SK-N-SH (cell line): ENCODE data around the gene IRF2. TPM values are rescaled to one million over a fixed set of nuclear protein-coding genes. Genes with fewer than 3 reads are reported as not detected.

Experiments used
- CTCF ChIA-PET: fragments of 300-600, 350-600 bp; formaldehyde crosslinking; extraction: SDS; loops from one replicate; lab custom pipeline; 2021; lab: Yijun Ruan, JAX
- POLR2A ChIA-PET: fragments of 350-600 bp; sonication (Branson Sonifier 250); formaldehyde crosslinking; extraction: SDS; loops from one replicate; lab custom pipeline; 2020; ENCODE audit warnings: antibody characterized with exemption, inconsistent platforms; lab: Yijun Ruan, JAX
- DNase-seq: peaks from one replicate; pipeline ENCODE4 v3.0.0; 2012
- H2AFZ ChIP-seq: fragments of 200-600 bp; sonication (generic); 2 replicates; pipeline ENCODE4 v1.8.1; 2016; ENCODE audit warnings: antibody characterized with exemption, mild to moderate bottlenecking, low read depth
- H3F3A ChIP-seq: fragments of 200-600 bp; sonication (generic); replicated peaks from 2 replicates; pipeline ENCODE3; 2016; ENCODE audit warnings: antibody characterized with exemption, mild to moderate bottlenecking; ENCODE audit not compliant: insufficient read depth
- H3K27ac ChIP-seq, 2 experiments: fragments of 200-500 bp in 1 of 2; fragments of 200-600 bp in 1 of 2; sonication (Bioruptor generic) in 1 of 2; sonication (generic), shearing (Covaris generic) in 1 of 2; 2 replicates each; pipeline versions ENCODE4 v1.5.1 to v1.6.1; 2014 to 2016; ENCODE audit warnings: low read depth in 2 of 2, inconsistent platforms in 1 of 2, low read length in 1 of 2, mild to moderate bottlenecking in 1 of 2, mixed read lengths in 1 of 2
- H3K27me3 ChIP-seq: fragments of 200-600 bp; sonication (generic), shearing (Covaris generic); 2 replicates; pipeline ENCODE4 v1.6.1; 2016; ENCODE audit warnings: mixed run types; ENCODE audit not compliant: insufficient read depth
- H3K36me3 ChIP-seq, 2 experiments: fragments of 200-500 bp in 1 of 2; fragments of 200-600 bp in 1 of 2; sonication (Bioruptor generic) in 1 of 2; sonication (generic) in 1 of 2; replicated peaks in 1 of 2; 2 replicates each; pipeline versions ENCODE3 to v1.5.1; 2014 to 2016; ENCODE audit warnings: low read length in 1 of 2, mild to moderate bottlenecking in 1 of 2; ENCODE audit not compliant: insufficient read depth in 2 of 2, control insufficient read depth in 1 of 2
- H3K4me1 ChIP-seq, 2 experiments: fragments of 200-500 bp in 1 of 2; fragments of 200-600 bp in 1 of 2; sonication (Bioruptor generic) in 1 of 2; sonication (generic), shearing (Covaris generic) in 1 of 2; 2 replicates each; pipeline versions ENCODE4 v1.5.1 to v1.6.1; 2014 to 2016; ENCODE audit warnings: low read depth in 1 of 2, low read length in 1 of 2, mixed run types in 1 of 2; ENCODE audit not compliant: insufficient read depth in 2 of 2, control insufficient read depth in 1 of 2
- H3K4me2 ChIP-seq: fragments of 200-600 bp; sonication (generic), shearing (Covaris generic); 2 replicates; pipeline ENCODE4 v1.6.1; 2017; ENCODE audit warnings: mixed run types
- H3K4me3 ChIP-seq, 2 experiments: fragments of 200-500 bp in 1 of 2; fragments of 200-600 bp in 1 of 2; sonication (Bioruptor generic) in 1 of 2; sonication (generic), shearing (Covaris generic) in 1 of 2; 2 replicates each; pipeline versions ENCODE4 v1.5.1 to v1.8.1; 2014 to 2016; ENCODE audit warnings: low read depth in 2 of 2, inconsistent platforms in 1 of 2, low read length in 1 of 2, mild to moderate bottlenecking in 1 of 2, mixed read lengths in 1 of 2, moderate library complexity in 1 of 2
- H3K79me2 ChIP-seq: fragments of 200-600 bp; sonication (generic); 2 replicates; pipeline ENCODE4 v1.8.1; 2017; ENCODE audit warnings: mild to moderate bottlenecking; ENCODE audit not compliant: insufficient read depth
- H3K9ac ChIP-seq: fragments of 200-600 bp; sonication (generic); 2 replicates; pipeline ENCODE4 v1.6.1; 2017; ENCODE audit warnings: mixed run types
- H3K9me2 ChIP-seq: fragments of 200-600 bp; sonication (generic); 2 replicates; pipeline ENCODE4 v1.6.1; 2017; ENCODE audit warnings: mixed run types
- H3K9me3 ChIP-seq: fragments of 200-600 bp; sonication (generic); 2 replicates; pipeline ENCODE4 v1.6.1; 2017; ENCODE audit warnings: mixed run types, mild to moderate bottlenecking, moderate library complexity
- H4K20me1 ChIP-seq: fragments of 200-600 bp; sonication (generic); 2 replicates; pipeline ENCODE4 v1.6.1; 2017; ENCODE audit warnings: mild to moderate bottlenecking, mixed run types; ENCODE audit not compliant: insufficient read depth
- ELF1 ChIP-seq: IDR thresholded peaks from 2 replicates; pipeline ENCODE4 v1.4.0; 2012
- FOSL2 ChIP-seq: IDR thresholded peaks from 2 replicates; pipeline ENCODE4 v1.4.0; 2012; ENCODE audit warnings: low read depth, mild to moderate bottlenecking, moderate library complexity, borderline replicate concordance
- FOXJ3 ChIP-seq: sonication (generic); formaldehyde crosslinking; IDR thresholded peaks from 2 replicates; pipeline ENCODE4 v1.5.1; 2020; ENCODE audit warnings: mild to moderate bottlenecking, missing genetic modification reagents
- FOXM1 ChIP-seq: IDR thresholded peaks from 2 replicates; pipeline ENCODE4 v1.4.0; 2012; ENCODE audit warnings: low read depth, mild to moderate bottlenecking
- GATA2 ChIP-seq: sonication (generic); formaldehyde crosslinking; IDR thresholded peaks from 2 replicates; pipeline ENCODE4 v1.5.0; 2020; ENCODE audit warnings: mild to moderate bottlenecking, missing genetic modification reagents
- MAX ChIP-seq: IDR thresholded peaks from 2 replicates; pipeline ENCODE4 v1.4.0; 2012; ENCODE audit warnings: low read depth
- MEF2A ChIP-seq: IDR thresholded peaks from 2 replicates; pipeline ENCODE4 v1.4.0; 2012; ENCODE audit warnings: low read depth, borderline replicate concordance
- MXI1 ChIP-seq: IDR thresholded peaks from 2 replicates; pipeline ENCODE4 v1.6.1; 2012; ENCODE audit warnings: mild to moderate bottlenecking, low read depth, low read length, improper control_type of control experiment
- NFIC ChIP-seq: IDR thresholded peaks from 2 replicates; pipeline ENCODE4 v1.4.0; 2012; ENCODE audit warnings: borderline replicate concordance
- NRF1 ChIP-seq: IDR thresholded peaks from 2 replicates; pipeline ENCODE4 v1.6.1; 2012; ENCODE audit warnings: low read depth, mild to moderate bottlenecking, low read length
- RAD21 ChIP-seq: IDR thresholded peaks from 2 replicates; pipeline ENCODE4 v1.6.1; 2012; ENCODE audit warnings: mild to moderate bottlenecking, low read length
- RCOR1 ChIP-seq: fragments of 150-350 bp; IDR thresholded peaks from 2 replicates; pipeline ENCODE4 v1.6.1; 2017; ENCODE audit warnings: antibody characterized with exemption, low read length
- REST ChIP-seq: IDR thresholded peaks from 2 replicates; pipeline ENCODE4 v1.6.1; 2012; ENCODE audit warnings: mild to moderate bottlenecking, low read depth, low read length, moderate library complexity
- RFX5 ChIP-seq: IDR thresholded peaks from 2 replicates; pipeline ENCODE4 v1.6.1; 2012; ENCODE audit warnings: mild to moderate bottlenecking, improper control_type of control experiment, low read length
- SMC3 ChIP-seq: IDR thresholded peaks from 2 replicates; pipeline ENCODE4 v1.6.1; 2012; ENCODE audit warnings: low read depth, low read length, improper control_type of control experiment
- USF2 ChIP-seq: fragments of 150-350 bp; IDR thresholded peaks from 2 replicates; pipeline ENCODE4 v1.6.1; 2017; ENCODE audit warnings: antibody characterized with exemption, low read length, low read depth, borderline replicate concordance
- YY1 ChIP-seq: IDR thresholded peaks from 2 replicates; pipeline ENCODE4 v1.4.0; 2012; ENCODE audit warnings: low read depth, mild to moderate bottlenecking
- WGBS: methylation state at CpG from one replicate; pipeline ENCODE4 v1.1.6; 2017; ENCODE audit warnings: low lambda C conversion rate; 5-methylcytosine and 5-hydroxymethylcytosine counted together
- polyA plus RNA-seq, 3 experiments: library from polyadenylated mRNA; depleted of rRNA; stranded (reverse); fragments of >200 nt; gene quantifications; 2 replicates each; pipeline ENCODE4 v1.2.3, GENCODE V29; 2012

IRF2 gene
- polyA plus RNA-seq, 1 of the 3 experiments (the other 2 are of a cell fraction) = 23.3 TPM

- peaks cover 86% of the 10 kb centered on the region for H3K79me2 ChIP-seq
- no peak overlapping the region for H3K4me2 ChIP-seq
- WGBS = 100% methylated on average over 2 of the region's 2 CpGs
- H2AFZ ChIP-seq = no peak overlapping the region
- ChIA-PET CTCF (interaction anchor here (1.5 kb wide), 1 partner anchor 199 kb away, joined by 7 read pairs; no protein-coding TSS in a partner anchor), POLR2A (interaction anchor here (0.6 kb wide), 1 partner anchor 84 kb away, joined by 4 read pairs; no protein-coding TSS in a partner anchor)
- H3K9me3 ChIP-seq = no peaks in the 10 kb centered on the region
- H4K20me1 ChIP-seq = peaks cover 5% of the 10 kb centered on the region; the same call in 1 of the 2 replicates
- H3K4me1 ChIP-seq = peaks cover 14 to 21% of the 10 kb centered on the region in 2 experiments; a peak in 3 of 4 replicates
- DNase-seq = no peak
- no peak overlapping the region for H3K9ac ChIP-seq
- H3F3A ChIP-seq = no peaks in the 10 kb centered on the region
- H3K4me3 ChIP-seq = no peak overlapping the region
- TF ChIP-seq NFIC (no peak), FOXM1 (no peak), FOSL2 (no peak), GATA2 (CRISPR knock-in tag) (no peak), RCOR1 (no peak), NRF1 (no peak), YY1 (no peak), SMC3 (no peak), MAX (no peak), RFX5 (no peak), MEF2A (no peak), ELF1 (no peak), MXI1 (no peak), RAD21 (no peak), REST (no peak), FOXJ3 (CRISPR knock-in tag) (no peak), USF2 (no peak)
- H3K27ac ChIP-seq = no peak overlapping the region
- no peaks in the 10 kb centered on the region for H3K27me3 ChIP-seq
- no peaks in the 10 kb centered on the region for H3K9me2 ChIP-seq
- peaks cover 6 to 7% of the 10 kb centered on the region in 2 experiments for H3K36me3 ChIP-seq
Measured at GRCh38 chr4:184463158-184463557, 11.2 kb downstream of the IRF2 start.
